ENCODE results near the gene IRF3.
"Not testable (repeated sequence)": the region's sequence is repeated elsewhere in the genome, so short reads cannot be mapped to it uniquely, and the experiment has no call there.

The IRF3 gene

DNA sequence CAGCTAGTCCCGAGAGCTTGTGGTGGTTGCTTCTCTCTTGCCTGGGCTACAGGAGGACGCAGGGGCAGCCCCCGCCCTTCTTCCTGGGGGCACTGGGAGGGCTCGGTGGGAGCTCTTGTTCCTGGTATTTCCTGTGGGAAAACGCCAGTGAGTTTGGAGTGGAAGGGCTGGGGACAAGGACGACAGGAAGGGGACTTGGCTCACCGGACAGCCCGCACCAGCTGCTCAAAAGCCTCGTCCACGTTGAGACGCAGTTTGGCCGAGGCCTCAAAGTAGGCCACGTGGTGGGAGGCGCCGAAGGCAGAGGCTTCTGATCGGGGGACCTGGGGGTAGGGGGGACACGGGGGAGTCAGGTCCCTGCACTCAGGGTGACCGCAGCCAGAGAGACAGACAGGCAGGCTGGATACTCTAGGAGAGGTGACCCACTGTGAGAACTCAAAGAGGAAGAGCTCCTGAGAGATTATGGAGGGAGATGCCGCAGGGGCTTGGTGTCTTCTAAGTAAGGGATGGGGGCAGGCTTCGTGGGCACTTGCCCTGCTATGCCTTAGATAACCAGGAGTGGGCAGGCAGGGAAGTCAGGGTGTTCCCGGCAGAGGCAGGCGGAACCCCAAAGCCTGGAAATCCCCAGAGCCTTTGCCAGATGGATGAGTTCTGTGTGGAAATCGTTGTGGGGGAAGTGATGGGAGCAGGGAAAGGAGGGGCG, 30.0 kb downstream of the IRF3 start:
- TF ChIP-seq RARB (CRISPR knock-in tag; IDR thresholded peaks at IDR 0.05) (no peak), ZNF70 (CRISPR knock-in tag; IDR thresholded peaks at IDR 0.05) (no peak), ZFP30 (CRISPR knock-in tag; IDR thresholded peaks at IDR 0.05) (no peak), BACH2 (CRISPR knock-in tag; IDR thresholded peaks at IDR 0.05; ENCODE audit: borderline replicate concordance) (no peak), ZFP3 (CRISPR knock-in tag; IDR thresholded peaks at IDR 0.05) (no peak), TOX (CRISPR knock-in tag; IDR thresholded peaks at IDR 0.05; ENCODE audit: borderline replicate concordance) (no peak), OSR1 (CRISPR knock-in tag; IDR thresholded peaks at IDR 0.05) (no peak), ISL1 (CRISPR knock-in tag; IDR thresholded peaks at IDR 0.05) (no peak), ZNF565 (CRISPR knock-in tag; conservative IDR thresholded peaks at IDR 0.05; ENCODE audit: low read depth) (no peak), ZC3H10 (CRISPR knock-in tag; IDR thresholded peaks at IDR 0.05) (no peak), POU6F1 (CRISPR knock-in tag; IDR thresholded peaks at IDR 0.05; ENCODE audit: borderline replicate concordance, low read depth) (no peak), ESRRG (CRISPR knock-in tag; IDR thresholded peaks at IDR 0.05) (no peak), ZNF8 (CRISPR knock-in tag; IDR thresholded peaks at IDR 0.05) (no peak), SNAI2 (CRISPR knock-in tag; IDR thresholded peaks at IDR 0.05) (no peak)
- TF ChIP-seq, protein P1, sequence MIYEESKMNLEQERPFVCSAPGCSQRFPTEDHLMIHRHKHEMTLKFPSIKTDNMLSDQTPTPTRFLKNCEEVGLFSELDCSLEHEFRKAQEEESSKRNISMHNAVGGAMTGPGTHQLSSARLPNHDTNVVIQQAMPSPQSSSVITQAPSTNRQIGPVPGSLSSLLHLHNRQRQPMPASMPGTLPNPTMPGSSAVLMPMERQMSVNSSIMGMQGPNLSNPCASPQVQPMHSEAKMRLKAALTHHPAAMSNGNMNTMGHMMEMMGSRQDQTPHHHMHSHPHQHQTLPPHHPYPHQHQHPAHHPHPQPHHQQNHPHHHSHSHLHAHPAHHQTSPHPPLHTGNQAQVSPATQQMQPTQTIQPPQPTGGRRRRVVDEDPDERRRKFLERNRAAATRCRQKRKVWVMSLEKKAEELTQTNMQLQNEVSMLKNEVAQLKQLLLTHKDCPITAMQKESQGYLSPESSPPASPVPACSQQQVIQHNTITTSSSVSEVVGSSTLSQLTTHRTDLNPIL (CRISPR knock-in tag; IDR thresholded peaks at IDR 0.05; ENCODE audit: low read depth) = no peak
- ATAC-seq = no peak

DNA sequence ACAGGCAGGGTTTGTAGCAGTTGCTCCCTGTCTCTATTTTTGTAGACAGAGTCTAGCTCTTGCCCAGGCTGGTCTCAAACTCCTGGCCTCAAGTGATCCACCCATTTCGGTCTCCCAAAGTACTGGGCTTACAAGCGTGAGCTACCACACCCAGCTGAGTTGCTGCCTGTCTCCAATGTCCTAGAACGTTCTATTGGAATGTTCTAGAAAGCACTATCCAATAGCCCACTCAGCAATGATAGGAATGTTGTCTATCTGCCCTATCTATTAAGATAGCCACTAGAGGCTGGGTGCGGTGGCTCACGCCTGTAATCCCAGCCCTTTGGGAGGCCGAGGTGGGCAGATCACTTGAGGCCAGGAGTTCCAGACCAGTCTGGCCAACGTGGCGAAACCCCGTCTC, 32.4 kb downstream of the IRF3 start:
- ATAC-seq = not testable (repeated sequence)

DNA sequence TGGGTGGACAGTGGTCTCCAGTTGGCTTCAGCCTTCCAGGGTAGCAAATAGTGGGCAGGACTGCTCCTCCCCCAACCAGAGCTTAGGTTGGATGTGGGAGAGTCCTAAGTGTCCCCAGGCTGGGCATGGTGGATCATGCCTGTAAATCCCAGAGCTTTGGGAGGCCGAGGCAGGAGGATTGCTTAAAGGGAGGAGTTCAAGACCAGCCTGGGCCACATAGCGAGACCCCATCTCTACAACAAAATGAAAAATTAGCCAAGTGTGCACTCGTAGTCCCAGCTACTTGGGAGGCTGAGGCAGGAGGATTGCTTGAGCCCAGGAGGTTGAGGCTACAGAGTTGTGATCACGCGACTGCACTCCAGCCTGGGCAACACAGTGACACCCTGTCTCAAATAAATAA, 33.1 kb downstream of the IRF3 start:
- TF ChIP-seq BACH2 (CRISPR knock-in tag; IDR thresholded peaks at IDR 0.05; ENCODE audit: borderline replicate concordance) (no peak), PPARA (CRISPR knock-in tag; IDR thresholded peaks at IDR 0.05; ENCODE audit: borderline replicate concordance) (no peak), ZFP3 (CRISPR knock-in tag; IDR thresholded peaks at IDR 0.05) (no peak), TSHZ2 (CRISPR knock-in tag; IDR thresholded peaks at IDR 0.05) (no peak), ZFP30 (CRISPR knock-in tag; IDR thresholded peaks at IDR 0.05) (no peak), ESRRG (CRISPR knock-in tag; IDR thresholded peaks at IDR 0.05) (no peak), ZNF565 (CRISPR knock-in tag; conservative IDR thresholded peaks at IDR 0.05; ENCODE audit: low read depth) (no peak), ZC3H10 (CRISPR knock-in tag; IDR thresholded peaks at IDR 0.05) (no peak)
- TF ChIP-seq, protein P2, sequence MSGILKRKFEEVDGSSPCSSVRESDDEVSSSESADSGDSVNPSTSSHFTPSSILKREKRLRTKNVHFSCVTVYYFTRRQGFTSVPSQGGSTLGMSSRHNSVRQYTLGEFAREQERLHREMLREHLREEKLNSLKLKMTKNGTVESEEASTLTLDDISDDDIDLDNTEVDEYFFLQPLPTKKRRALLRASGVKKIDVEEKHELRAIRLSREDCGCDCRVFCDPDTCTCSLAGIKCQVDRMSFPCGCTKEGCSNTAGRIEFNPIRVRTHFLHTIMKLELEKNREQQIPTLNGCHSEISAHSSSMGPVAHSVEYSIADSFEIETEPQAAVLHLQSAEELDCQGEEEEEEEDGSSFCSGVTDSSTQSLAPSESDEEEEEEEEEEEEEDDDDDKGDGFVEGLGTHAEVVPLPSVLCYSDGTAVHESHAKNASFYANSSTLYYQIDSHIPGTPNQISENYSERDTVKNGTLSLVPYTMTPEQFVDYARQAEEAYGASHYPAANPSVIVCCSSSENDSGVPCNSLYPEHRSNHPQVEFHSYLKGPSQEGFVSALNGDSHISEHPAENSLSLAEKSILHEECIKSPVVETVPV (CRISPR knock-in tag; IDR thresholded peaks at IDR 0.05) = no peak
- no peak for ATAC-seq

DNA sequence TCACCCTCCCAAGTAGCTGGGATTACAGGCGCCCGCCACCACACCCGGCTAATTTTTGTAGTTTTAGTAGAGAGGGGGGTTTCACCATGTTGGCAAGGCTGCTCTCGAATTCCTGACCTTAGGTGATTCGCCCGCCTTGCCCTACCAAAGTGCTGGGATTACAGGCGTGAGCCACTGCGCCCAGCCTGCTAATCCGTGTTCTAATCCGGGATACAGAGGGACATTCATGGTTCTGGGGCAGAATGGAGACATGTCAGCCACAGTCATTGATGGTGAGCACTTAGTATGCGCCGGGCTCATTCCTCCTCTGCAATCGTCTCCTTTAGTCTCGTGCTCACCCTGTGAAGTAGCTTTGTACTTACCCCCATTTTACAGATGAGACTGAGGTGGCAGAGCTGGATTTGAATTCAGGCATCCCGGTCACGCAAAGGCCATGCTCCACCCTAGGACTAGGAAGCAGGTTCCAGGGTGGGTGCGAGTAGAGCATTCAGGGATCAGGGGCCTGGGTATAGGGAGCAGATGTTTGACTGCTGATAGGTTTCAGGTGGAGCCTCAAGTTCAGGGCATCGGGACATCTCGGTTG, 34.0 kb downstream of the IRF3 start:
- no peak for ATAC-seq
- TF ChIP-seq POU6F1 (CRISPR knock-in tag; IDR thresholded peaks at IDR 0.05; ENCODE audit: borderline replicate concordance, low read depth) = no peak

Data from SK-N-SH treated with all-trans-retinoic acid at 6 μM for 48 hours (cell line).